ENCODE measurements around the gene ACP1.

Gene ACP1

GRCh38 chr2:237878-238277 is 26.9 kb upstream of the ACP1 start:
- no peaks in the 10 kb centered on the region for H3K36me3 ChIP-seq (ENCODE audit: insufficient read depth, low read depth, low read length)
- H3K4me3 ChIP-seq (ENCODE audit: low read length): no peak overlapping the region
- H3K9ac ChIP-seq (ENCODE audit: low read depth, low read length): no peak overlapping the region
- no peaks in the 10 kb centered on the region for H3K27me3 ChIP-seq (ENCODE audit: insufficient read depth, low read length)
- H3K27ac ChIP-seq (ENCODE audit: low read length): no peak overlapping the region
- peaks cover 5% of the 10 kb centered on the region; the same call in 1 of the 2 replicates for H3K4me1 ChIP-seq (ENCODE audit: insufficient read depth, low read length)
- no peaks in the 10 kb centered on the region for H3K9me3 ChIP-seq (ENCODE audit: insufficient read depth, low read depth, low read length)

GRCh38 chr2:238431-238830 is 26.3 kb upstream of the ACP1 start:
- Histone ChIP-seq H3K4me1 (ENCODE audit: insufficient read depth, low read length) (peaks cover 2% of the 10 kb centered on the region; the same call in 1 of the 2 replicates), H3K27me3 (ENCODE audit: insufficient read depth, low read length) (no peaks in the 10 kb centered on the region), H3K9ac (ENCODE audit: low read depth, low read length) (no peak overlapping the region), H3K9me3 (ENCODE audit: insufficient read depth, low read depth, low read length) (no peaks in the 10 kb centered on the region), H3K4me3 (ENCODE audit: low read length) (no peak overlapping the region), H3K36me3 (ENCODE audit: insufficient read depth, low read depth, low read length) (peaks cover 4% of the 10 kb centered on the region; the same call in 1 of the 2 replicates), H3K27ac (ENCODE audit: low read length) (no peak overlapping the region)

- no peak overlapping the region for H3K9ac ChIP-seq (ENCODE audit: low read depth, low read length)
- no peaks in the 10 kb centered on the region for H3K9me3 ChIP-seq (ENCODE audit: insufficient read depth, low read depth, low read length)
- no peaks in the 10 kb centered on the region for H3K27me3 ChIP-seq (ENCODE audit: insufficient read depth, low read length)
- H3K27ac ChIP-seq (ENCODE audit: low read length): no peak overlapping the region
- peaks cover 9% of the 10 kb centered on the region; the same call in 1 of the 2 replicates for H3K36me3 ChIP-seq (ENCODE audit: insufficient read depth, low read depth, low read length)
- H3K4me3 ChIP-seq (ENCODE audit: low read length): no peak overlapping the region
- no peaks in the 10 kb centered on the region for H3K4me1 ChIP-seq (ENCODE audit: insufficient read depth, low read length)
Measured at GRCh38 chr2:238869-239268, 25.9 kb upstream of the ACP1 start.

- no peaks in the 10 kb centered on the region for H3K4me1 ChIP-seq (ENCODE audit: insufficient read depth, low read length)
- no peak overlapping the region for H3K27ac ChIP-seq (ENCODE audit: low read length)
- peaks cover 20% of the 10 kb centered on the region for H3K36me3 ChIP-seq (ENCODE audit: insufficient read depth, low read depth, low read length)
- no peaks in the 10 kb centered on the region for H3K9me3 ChIP-seq (ENCODE audit: insufficient read depth, low read depth, low read length)
- H3K4me3 ChIP-seq (ENCODE audit: low read length): no peak overlapping the region
- no peak overlapping the region for H3K9ac ChIP-seq (ENCODE audit: low read depth, low read length)
- no peaks in the 10 kb centered on the region for H3K27me3 ChIP-seq (ENCODE audit: insufficient read depth, low read length)
Measured at GRCh38 chr2:244547-244946, 20.2 kb upstream of the ACP1 start.

- Histone ChIP-seq H3K4me1 (ENCODE audit: insufficient read depth, low read length) (no peaks in the 10 kb centered on the region), H3K9me3 (ENCODE audit: insufficient read depth, low read depth, low read length) (no peaks in the 10 kb centered on the region), H3K27ac (ENCODE audit: low read length) (no peak overlapping the region), H3K4me3 (ENCODE audit: low read length) (no peak overlapping the region), H3K36me3 (ENCODE audit: insufficient read depth, low read depth, low read length) (peaks cover 22% of the 10 kb centered on the region), H3K27me3 (ENCODE audit: insufficient read depth, low read length) (no peaks in the 10 kb centered on the region), H3K9ac (ENCODE audit: low read depth, low read length) (no peak overlapping the region)
Measured at GRCh38 chr2:246489-247144, 18.1 kb upstream of the ACP1 start.

GRCh38 chr2:248724-249123 is 16.0 kb upstream of the ACP1 start:
- peaks cover 15% of the 10 kb centered on the region for H3K36me3 ChIP-seq (ENCODE audit: insufficient read depth, low read depth, low read length)
- no peaks in the 10 kb centered on the region for H3K27me3 ChIP-seq (ENCODE audit: insufficient read depth, low read length)
- no peak overlapping the region for H3K4me3 ChIP-seq (ENCODE audit: low read length)
- H3K9ac ChIP-seq (ENCODE audit: low read depth, low read length): no peak overlapping the region
- no peaks in the 10 kb centered on the region; the same call in 1 of the 2 replicates for H3K4me1 ChIP-seq (ENCODE audit: insufficient read depth, low read length)
- H3K27ac ChIP-seq (ENCODE audit: low read length): no peak overlapping the region
- H3K9me3 ChIP-seq (ENCODE audit: insufficient read depth, low read depth, low read length): no peaks in the 10 kb centered on the region

GRCh38 chr2:249538-250042 is 15.2 kb upstream of the ACP1 start:
- H3K9me3 ChIP-seq (ENCODE audit: insufficient read depth, low read depth, low read length): no peaks in the 10 kb centered on the region
- H3K36me3 ChIP-seq (ENCODE audit: insufficient read depth, low read depth, low read length): peaks cover 10% of the 10 kb centered on the region
- no peak overlapping the region for H3K4me3 ChIP-seq (ENCODE audit: low read length)
- H3K27me3 ChIP-seq (ENCODE audit: insufficient read depth, low read length): no peaks in the 10 kb centered on the region
- no peak overlapping the region for H3K9ac ChIP-seq (ENCODE audit: low read depth, low read length)
- H3K27ac ChIP-seq (ENCODE audit: low read length): no peak overlapping the region
- no peaks in the 10 kb centered on the region; the same call in 1 of the 2 replicates for H3K4me1 ChIP-seq (ENCODE audit: insufficient read depth, low read length)

- Histone ChIP-seq H3K27ac (ENCODE audit: low read length) (no peak overlapping the region), H3K27me3 (ENCODE audit: insufficient read depth, low read length) (no peaks in the 10 kb centered on the region), H3K9ac (ENCODE audit: low read depth, low read length) (no peak overlapping the region), H3K4me3 (ENCODE audit: low read length) (no peak overlapping the region), H3K4me1 (ENCODE audit: insufficient read depth, low read length) (no peaks in the 10 kb centered on the region; the same call in 1 of the 2 replicates), H3K9me3 (ENCODE audit: insufficient read depth, low read depth, low read length) (no peaks in the 10 kb centered on the region), H3K36me3 (ENCODE audit: insufficient read depth, low read depth, low read length) (peaks cover 7% of the 10 kb centered on the region; the same call in 1 of the 2 replicates)
Measured at GRCh38 chr2:252001-252602, 12.6 kb upstream of the ACP1 start.

GRCh38 chr2:253202-253638 is 11.5 kb upstream of the ACP1 start:
- Histone ChIP-seq H3K9ac (ENCODE audit: low read depth, low read length) (no peak overlapping the region), H3K4me1 (ENCODE audit: insufficient read depth, low read length) (no peaks in the 10 kb centered on the region; the same call in 1 of the 2 replicates), H3K27ac (ENCODE audit: low read length) (no peak overlapping the region), H3K27me3 (ENCODE audit: insufficient read depth, low read length) (no peaks in the 10 kb centered on the region), H3K4me3 (ENCODE audit: low read length) (no peak overlapping the region), H3K36me3 (ENCODE audit: insufficient read depth, low read depth, low read length) (peaks cover 8% of the 10 kb centered on the region), H3K9me3 (ENCODE audit: insufficient read depth, low read depth, low read length) (peaks cover 10% of the 10 kb centered on the region)

GRCh38 chr2:254241-254640 is 10.5 kb upstream of the ACP1 start:
- Histone ChIP-seq H3K9ac (ENCODE audit: low read depth, low read length) (no peak overlapping the region), H3K4me3 (ENCODE audit: low read length) (no peak overlapping the region), H3K4me1 (ENCODE audit: insufficient read depth, low read length) (no peaks in the 10 kb centered on the region; the same call in 1 of the 2 replicates), H3K27ac (ENCODE audit: low read length) (no peak overlapping the region), H3K9me3 (ENCODE audit: insufficient read depth, low read depth, low read length) (peaks cover 18% of the 10 kb centered on the region), H3K27me3 (ENCODE audit: insufficient read depth, low read length) (no peaks in the 10 kb centered on the region), H3K36me3 (ENCODE audit: insufficient read depth, low read depth, low read length) (peaks cover 13% of the 10 kb centered on the region)

- H3K36me3 ChIP-seq (ENCODE audit: insufficient read depth, low read depth, low read length): peaks cover 8% of the 10 kb centered on the region
Measured at GRCh38 chr2:255195-255594, 9.6 kb upstream of the ACP1 start.

GRCh38 chr2:256094-256493 is 8.7 kb upstream of the ACP1 start:
- no peak overlapping the region for H3K27ac ChIP-seq (ENCODE audit: low read length)

More at GRCh38 chr2:255195-255594, 9.6 kb upstream of the ACP1 start:
- Histone ChIP-seq H3K4me3 (ENCODE audit: low read length) (no peak overlapping the region), H3K27me3 (ENCODE audit: insufficient read depth, low read length) (no peaks in the 10 kb centered on the region), H3K9ac (ENCODE audit: low read depth, low read length) (no peak overlapping the region), H3K27ac (ENCODE audit: low read length) (no peak overlapping the region), H3K9me3 (ENCODE audit: insufficient read depth, low read depth, low read length) (peaks cover 18% of the 10 kb centered on the region), H3K4me1 (ENCODE audit: insufficient read depth, low read length) (no peaks in the 10 kb centered on the region; the same call in 1 of the 2 replicates)

More at GRCh38 chr2:256094-256493, 8.7 kb upstream of the ACP1 start:
- Histone ChIP-seq H3K4me3 (ENCODE audit: low read length) (no peak overlapping the region), H3K9ac (ENCODE audit: low read depth, low read length) (no peak overlapping the region), H3K4me1 (ENCODE audit: insufficient read depth, low read length) (no peaks in the 10 kb centered on the region; the same call in 1 of the 2 replicates), H3K27me3 (ENCODE audit: insufficient read depth, low read length) (no peaks in the 10 kb centered on the region), H3K36me3 (ENCODE audit: insufficient read depth, low read depth, low read length) (peaks cover 8% of the 10 kb centered on the region), H3K9me3 (ENCODE audit: insufficient read depth, low read depth, low read length) (peaks cover 18% of the 10 kb centered on the region)

Measured in iPS-20b (cell line).